ENCODE data around the gene TMEM184B. TPM values are rescaled to one million over a fixed set of nuclear protein-coding genes. Genes with fewer than 3 reads are reported as not detected.
A peak's percentile ranks its signal among the peaks of the same experiment; 100 is the strongest.

TMEM184B gene
- total RNA-seq, 1 donor from 2014 or later = 26.5 TPM

DNA sequence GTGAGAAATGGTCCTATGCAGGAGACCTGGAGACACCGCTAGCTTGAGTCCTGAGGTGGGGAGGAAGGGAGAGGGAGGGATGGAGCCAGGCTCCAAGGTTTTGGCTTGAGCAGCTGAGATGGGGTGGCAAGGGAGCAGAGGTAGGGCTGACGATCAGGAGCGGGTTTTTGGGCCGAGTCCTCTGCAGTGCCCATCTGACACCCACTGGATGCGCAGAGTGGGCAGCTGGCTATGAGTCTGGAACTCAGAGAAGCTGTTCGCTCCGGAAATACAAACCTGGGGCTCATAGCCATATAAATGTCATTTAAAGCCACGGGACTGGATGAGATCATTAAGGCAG lies 71.5 kb downstream of the TMEM184B start:
- no peaks in the 10 kb centered on the region for H3K79me2 ChIP-seq (ENCODE audit: low read depth)
- peak overlapping the region; percentile 46 for H2AFZ ChIP-seq (replicated peaks)
- no peaks in the 10 kb centered on the region for H3K9me3 ChIP-seq (ENCODE audit: low read depth)
- peaks cover 28% of the 10 kb centered on the region for H3F3A ChIP-seq (ENCODE audit: low read depth)
- Mint-ChIP-seq H3K27me3 (ENCODE audit: insufficient read depth, low read depth) (peaks cover 2% of the 10 kb centered on the region), H3K27ac (peak overlapping the region; percentile 76), H3K4me3 (peak overlapping the region; percentile 91), H3K9me3 (no peaks in the 10 kb centered on the region), H3K4me1 (peaks cover 24% of the 10 kb centered on the region), H3K36me3 (no peaks in the 10 kb centered on the region)
- no peak overlapping the region for H3K27ac ChIP-seq
- TF ChIP-seq, protein P1, sequence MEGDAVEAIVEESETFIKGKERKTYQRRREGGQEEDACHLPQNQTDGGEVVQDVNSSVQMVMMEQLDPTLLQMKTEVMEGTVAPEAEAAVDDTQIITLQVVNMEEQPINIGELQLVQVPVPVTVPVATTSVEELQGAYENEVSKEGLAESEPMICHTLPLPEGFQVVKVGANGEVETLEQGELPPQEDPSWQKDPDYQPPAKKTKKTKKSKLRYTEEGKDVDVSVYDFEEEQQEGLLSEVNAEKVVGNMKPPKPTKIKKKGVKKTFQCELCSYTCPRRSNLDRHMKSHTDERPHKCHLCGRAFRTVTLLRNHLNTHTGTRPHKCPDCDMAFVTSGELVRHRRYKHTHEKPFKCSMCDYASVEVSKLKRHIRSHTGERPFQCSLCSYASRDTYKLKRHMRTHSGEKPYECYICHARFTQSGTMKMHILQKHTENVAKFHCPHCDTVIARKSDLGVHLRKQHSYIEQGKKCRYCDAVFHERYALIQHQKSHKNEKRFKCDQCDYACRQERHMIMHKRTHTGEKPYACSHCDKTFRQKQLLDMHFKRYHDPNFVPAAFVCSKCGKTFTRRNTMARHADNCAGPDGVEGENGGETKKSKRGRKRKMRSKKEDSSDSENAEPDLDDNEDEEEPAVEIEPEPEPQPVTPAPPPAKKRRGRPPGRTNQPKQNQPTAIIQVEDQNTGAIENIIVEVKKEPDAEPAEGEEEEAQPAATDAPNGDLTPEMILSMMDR (IDR thresholded peaks at IDR 0.05) = no peak
- TF ChIP-seq EZH2phosphoT487 (IDR thresholded peaks at IDR 0.05) = no peak
- TF ChIP-seq EZH2 (IDR thresholded peaks at IDR 0.05) = no peak
- peak overlapping the region; percentile 68 for H3K4me3 ChIP-seq
- DNase-seq (ENCODE audit: low spot score) = peak; percentile 27
- peaks cover 53% of the 10 kb centered on the region for H3K27me3 ChIP-seq
- peaks cover 17% of the 10 kb centered on the region for H4K20me1 ChIP-seq (ENCODE audit: low read depth)
- peaks cover 9% of the 10 kb centered on the region for H3K4me1 ChIP-seq
- no peaks in the 10 kb centered on the region for H3K36me3 ChIP-seq
- H3K9ac ChIP-seq = no peak overlapping the region
- H3K4me2 ChIP-seq = peak overlapping the region; percentile 79

DNA sequence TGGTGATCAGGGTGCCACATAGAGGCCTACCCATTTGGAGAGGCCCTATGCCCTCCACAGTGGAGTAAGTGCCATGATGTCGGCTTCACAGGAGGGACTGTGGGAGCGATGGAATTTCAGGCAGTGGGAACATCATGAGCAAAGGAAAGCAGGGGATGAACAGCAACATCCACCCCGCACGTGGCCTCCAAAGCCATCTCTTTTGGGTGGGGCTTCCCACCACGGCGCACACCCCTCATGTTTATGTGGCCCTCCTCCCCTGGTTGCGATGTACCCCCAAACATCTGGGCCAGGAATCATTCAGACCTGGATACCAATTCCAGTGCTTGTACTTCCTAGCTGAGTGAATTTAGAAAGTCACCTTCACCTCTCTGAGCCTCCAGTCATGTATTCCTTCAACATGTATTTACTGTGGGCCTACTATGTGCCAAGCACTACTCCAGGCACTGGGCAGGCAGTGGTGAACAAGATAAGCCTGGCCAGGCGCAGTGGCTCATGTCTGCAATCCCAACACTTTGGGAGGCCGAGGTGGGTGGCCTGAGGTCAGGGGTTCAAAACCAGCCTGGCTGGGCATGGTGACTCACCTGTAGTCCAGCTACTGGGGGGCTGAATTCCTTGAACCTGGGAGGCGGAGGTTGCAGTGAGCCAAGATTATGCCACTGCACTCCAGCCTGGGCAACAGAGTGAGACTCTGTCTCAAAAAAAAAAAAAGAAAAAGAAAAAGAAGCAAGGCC lies 72.8 kb downstream of the TMEM184B start:
- peaks cover 13% of the 10 kb centered on the region for H4K20me1 ChIP-seq (ENCODE audit: low read depth)
- TF ChIP-seq EZH2phosphoT487 (IDR thresholded peaks at IDR 0.05) = no peak
- Mint-ChIP-seq H3K4me1 (peaks cover 23% of the 10 kb centered on the region), H3K4me3 (no peak overlapping the region), H3K27me3 (ENCODE audit: insufficient read depth, low read depth) (peaks cover 2% of the 10 kb centered on the region), H3K36me3 (no peaks in the 10 kb centered on the region), H3K27ac (no peak overlapping the region), H3K9me3 (no peaks in the 10 kb centered on the region)
- H3K4me3 ChIP-seq = no peak overlapping the region
- peaks cover 9% of the 10 kb centered on the region for H3K4me1 ChIP-seq
- no peaks in the 10 kb centered on the region for H3K9me3 ChIP-seq (ENCODE audit: low read depth)
- no peak overlapping the region for H3K27ac ChIP-seq
- no peak overlapping the region for H3K9ac ChIP-seq
- no peak overlapping the region for H2AFZ ChIP-seq (replicated peaks)
- H3K4me2 ChIP-seq = no peak overlapping the region
- H3K36me3 ChIP-seq = no peaks in the 10 kb centered on the region
- DNase-seq (ENCODE audit: low spot score) = no peak
- H3K79me2 ChIP-seq (ENCODE audit: low read depth) = no peaks in the 10 kb centered on the region
- peaks cover 28% of the 10 kb centered on the region for H3F3A ChIP-seq (ENCODE audit: low read depth)
- H3K27me3 ChIP-seq = peaks cover 48% of the 10 kb centered on the region

DNA sequence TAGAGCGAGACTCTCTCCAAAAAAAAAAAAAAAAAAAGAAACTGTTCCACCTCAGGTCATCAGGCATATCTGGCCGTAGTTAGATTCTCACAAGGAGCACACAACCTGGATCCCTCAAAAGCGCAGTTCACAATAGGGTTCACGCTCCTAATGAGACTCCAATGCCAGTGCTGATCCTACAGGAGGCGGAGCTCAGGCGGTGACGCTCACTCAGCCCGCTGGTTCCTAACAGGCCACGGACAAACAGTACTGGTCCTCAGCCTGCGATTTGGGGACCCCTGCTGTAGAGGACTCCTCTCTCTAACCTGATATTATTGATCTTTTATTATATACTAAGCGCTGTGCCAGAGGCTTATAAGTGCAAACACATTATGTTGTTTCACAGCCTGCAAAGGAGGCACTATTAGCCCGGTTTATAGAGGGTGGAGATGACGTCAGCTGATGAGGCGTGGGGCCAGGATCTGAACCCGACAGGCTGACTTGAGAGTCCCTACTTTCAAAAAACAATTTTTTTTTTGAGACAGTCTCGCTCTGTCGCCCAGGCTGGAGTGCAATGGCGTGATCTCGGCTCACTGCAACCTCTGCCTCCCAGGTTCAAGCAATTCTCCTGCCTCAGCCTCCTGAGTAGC lies 75.9 kb downstream of the TMEM184B start:
- Histone ChIP-seq H3K9me3 (ENCODE audit: low read depth) (no peaks in the 10 kb centered on the region), H3K9ac (no peak overlapping the region), H2AFZ (replicated peaks) (no peak overlapping the region), H3K27me3 (peaks cover 17% of the 10 kb centered on the region), H3K27ac (no peak overlapping the region), H4K20me1 (ENCODE audit: low read depth) (no peaks in the 10 kb centered on the region), H3K4me2 (no peak overlapping the region), H3K36me3 (no peaks in the 10 kb centered on the region), H3K4me1 (no peaks in the 10 kb centered on the region), H3K79me2 (ENCODE audit: low read depth) (no peaks in the 10 kb centered on the region), H3K4me3 (no peak overlapping the region), H3F3A (ENCODE audit: low read depth) (peaks cover 8% of the 10 kb centered on the region)
- H3K36me3 Mint-ChIP-seq = no peaks in the 10 kb centered on the region
- no peak overlapping the region for H3K27ac Mint-ChIP-seq
- TF ChIP-seq, protein P1 (IDR thresholded peaks at IDR 0.05) = no peak
- TF ChIP-seq EZH2 (IDR thresholded peaks at IDR 0.05) (no peak), EZH2phosphoT487 (IDR thresholded peaks at IDR 0.05) (no peak)
- no peak for DNase-seq (ENCODE audit: low spot score)
- no peak overlapping the region for H3K4me3 Mint-ChIP-seq
- H3K27me3 Mint-ChIP-seq (ENCODE audit: insufficient read depth, low read depth) = peaks cover 2% of the 10 kb centered on the region
- no peaks in the 10 kb centered on the region for H3K9me3 Mint-ChIP-seq
- H3K4me1 Mint-ChIP-seq = peaks cover 9% of the 10 kb centered on the region

DNA sequence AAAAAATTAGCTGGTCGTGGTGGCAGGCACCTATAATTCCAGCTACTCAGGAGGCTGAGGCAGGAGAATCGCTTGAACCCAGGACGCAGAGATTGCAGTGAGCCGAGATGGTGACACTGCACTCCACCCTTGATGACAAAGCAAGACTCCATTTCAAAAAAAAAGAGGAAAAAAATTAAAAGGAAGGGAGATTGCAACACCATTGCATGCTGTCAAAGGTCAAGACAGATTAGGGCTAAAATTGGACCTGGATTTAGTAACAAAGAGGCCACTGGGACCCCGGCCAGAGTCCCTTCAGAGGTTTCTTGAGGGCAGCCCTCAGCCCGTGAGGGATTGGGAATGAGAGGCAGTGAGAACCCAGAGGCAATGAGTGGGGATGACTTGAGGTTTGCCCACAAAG lies 79.2 kb downstream of the TMEM184B start:
- H3K27ac Mint-ChIP-seq = no peak overlapping the region
- H3F3A ChIP-seq (ENCODE audit: low read depth) = no peaks in the 10 kb centered on the region
- no peaks in the 10 kb centered on the region for H3K36me3 ChIP-seq
- H3K27me3 ChIP-seq = no peaks in the 10 kb centered on the region
- no peak overlapping the region for H3K4me3 ChIP-seq
- no peaks in the 10 kb centered on the region for H3K4me1 ChIP-seq
- no peak overlapping the region for H2AFZ ChIP-seq (replicated peaks)
- H4K20me1 ChIP-seq (ENCODE audit: low read depth) = no peaks in the 10 kb centered on the region
- H3K36me3 Mint-ChIP-seq = no peaks in the 10 kb centered on the region
- H3K27me3 Mint-ChIP-seq (ENCODE audit: insufficient read depth, low read depth) = peaks cover 2% of the 10 kb centered on the region
- no peaks in the 10 kb centered on the region for H3K79me2 ChIP-seq (ENCODE audit: low read depth)
- H3K9me3 Mint-ChIP-seq = no peaks in the 10 kb centered on the region
- DNase-seq (ENCODE audit: low spot score) = no peak
- TF ChIP-seq, protein P1 (IDR thresholded peaks at IDR 0.05) = no peak
- TF ChIP-seq EZH2 (IDR thresholded peaks at IDR 0.05) (no peak), EZH2phosphoT487 (IDR thresholded peaks at IDR 0.05) (no peak)
- no peak overlapping the region for H3K4me2 ChIP-seq
- H3K4me3 Mint-ChIP-seq = no peak overlapping the region
- no peaks in the 10 kb centered on the region for H3K9me3 ChIP-seq (ENCODE audit: low read depth)
- peaks cover 6% of the 10 kb centered on the region for H3K4me1 Mint-ChIP-seq
- no peak overlapping the region for H3K27ac ChIP-seq
- H3K9ac ChIP-seq = no peak overlapping the region
